Measurements from ENCODE around the gene ASIC2.

GRCh38 chr17:33113276-33113990 lies 179.7 kb downstream of the ASIC2 start:
- TF ChIP-seq BHLHE40 (IDR thresholded peaks at IDR 0.05; ENCODE audit: borderline replicate concordance) (no peak), FOXA1 (IDR thresholded peaks at IDR 0.05) (no peak), NFRKB (IDR thresholded peaks at IDR 0.05) (no peak), SP1 (IDR thresholded peaks at IDR 0.05) (no peak), ELF4 (IDR thresholded peaks at IDR 0.05) (no peak), CTBP1 (IDR thresholded peaks at IDR 0.05; ENCODE audit: borderline replicate concordance) (no peak)

Data from HEK293T (cell line).